Raji (cell line): ENCODE measurements around the gene DLK1.

Experiments used
- POLR2A ChIP-seq: IDR thresholded peaks from 2 replicates; pipeline ENCODE4 v1.6.1; 2011; ENCODE audit warnings: low read depth, low read length, control low read depth; ENCODE audit not compliant: insufficient read depth

Gene DLK1

DNA sequence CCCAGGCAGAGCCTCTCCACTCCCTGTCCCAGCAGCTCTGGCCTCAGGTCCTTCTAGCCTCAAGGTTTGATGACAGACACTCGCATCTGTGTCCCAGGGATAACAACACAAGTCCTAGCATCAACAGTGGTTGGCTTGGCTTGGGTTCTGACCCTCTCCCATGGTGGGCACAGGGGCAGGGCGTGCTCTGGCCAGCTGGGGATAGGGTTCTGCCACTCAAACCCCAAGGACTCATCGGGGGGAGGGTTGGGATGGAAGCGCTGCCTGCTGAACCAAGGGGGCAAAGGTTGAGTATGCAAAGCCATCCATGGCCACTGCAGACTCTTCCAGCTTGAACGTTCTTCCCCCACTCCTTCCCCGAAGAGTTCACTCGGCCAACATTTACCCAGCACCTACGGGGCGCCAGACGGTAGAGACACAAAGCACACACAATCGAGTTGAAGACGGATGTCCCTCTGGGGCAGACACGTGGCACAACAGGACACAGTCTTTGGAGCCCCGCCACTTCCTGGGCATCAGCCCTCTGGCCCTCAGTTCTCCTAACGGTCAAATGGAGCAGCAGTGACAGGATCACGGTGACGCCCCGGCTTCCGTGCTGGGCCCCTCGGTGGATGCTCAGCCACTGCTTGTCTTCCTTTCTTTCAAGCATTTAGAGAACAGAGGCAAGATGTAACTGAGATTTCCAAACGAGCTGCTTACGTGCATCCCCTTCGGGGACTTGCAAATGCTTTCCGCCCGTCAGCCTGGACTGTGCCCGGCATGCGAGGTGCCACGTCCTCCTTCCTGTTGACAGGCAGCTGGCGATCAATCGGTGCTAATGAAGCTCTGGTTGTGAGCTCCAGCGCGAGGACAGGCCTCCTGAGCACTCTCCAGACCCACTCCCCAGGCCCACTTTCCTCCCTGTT, 42.6 kb downstream of the DLK1 start:
- no peak for TF ChIP-seq POLR2A

DNA sequence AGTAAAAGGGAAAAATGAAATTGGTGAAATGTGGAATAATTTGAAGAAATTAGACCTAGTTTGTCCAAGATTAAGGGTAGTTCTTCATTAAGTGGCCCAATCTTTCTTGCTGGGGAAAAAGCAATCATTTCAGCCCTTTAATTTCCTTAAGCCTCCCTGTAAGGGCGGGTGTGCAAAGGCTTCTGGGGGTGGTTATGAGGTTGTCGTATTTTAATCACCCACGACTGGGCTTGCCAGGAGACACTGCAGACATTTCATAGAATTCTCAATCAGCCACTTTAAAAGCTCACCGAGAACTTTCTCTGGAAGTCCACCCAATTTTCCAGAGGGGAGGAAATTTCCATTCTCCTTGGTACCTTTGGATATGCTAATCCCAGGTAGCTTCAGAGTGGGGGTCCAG, 43.4 kb downstream of the DLK1 start:
- no peak for TF ChIP-seq POLR2A

DNA sequence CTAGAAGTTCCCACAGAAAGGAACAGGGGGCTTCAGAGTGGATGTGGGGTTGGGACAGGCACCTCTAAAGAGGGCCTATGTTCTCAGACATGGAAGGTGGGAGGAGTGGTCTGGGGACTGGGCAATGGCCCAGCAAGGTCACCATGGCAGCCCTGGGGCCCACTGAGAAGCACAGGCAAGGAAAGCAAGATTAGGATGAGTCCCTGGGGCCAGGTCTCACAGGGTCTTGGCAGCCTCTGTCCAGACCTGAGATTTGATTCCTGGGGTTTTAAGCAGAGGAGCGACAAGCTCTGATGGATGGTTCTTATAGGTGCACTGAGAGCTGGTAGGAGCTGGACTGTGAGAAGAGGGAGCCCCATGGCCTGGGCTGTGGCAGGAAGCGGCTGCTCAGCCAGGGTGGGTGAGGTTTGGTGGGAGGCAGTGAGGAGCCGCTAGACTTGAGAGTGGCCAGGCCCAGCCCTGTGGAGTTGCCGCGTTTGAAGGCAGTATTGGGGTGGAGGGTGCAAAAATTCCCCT, 44.0 kb downstream of the DLK1 start:
- TF ChIP-seq POLR2A: no peak

DNA sequence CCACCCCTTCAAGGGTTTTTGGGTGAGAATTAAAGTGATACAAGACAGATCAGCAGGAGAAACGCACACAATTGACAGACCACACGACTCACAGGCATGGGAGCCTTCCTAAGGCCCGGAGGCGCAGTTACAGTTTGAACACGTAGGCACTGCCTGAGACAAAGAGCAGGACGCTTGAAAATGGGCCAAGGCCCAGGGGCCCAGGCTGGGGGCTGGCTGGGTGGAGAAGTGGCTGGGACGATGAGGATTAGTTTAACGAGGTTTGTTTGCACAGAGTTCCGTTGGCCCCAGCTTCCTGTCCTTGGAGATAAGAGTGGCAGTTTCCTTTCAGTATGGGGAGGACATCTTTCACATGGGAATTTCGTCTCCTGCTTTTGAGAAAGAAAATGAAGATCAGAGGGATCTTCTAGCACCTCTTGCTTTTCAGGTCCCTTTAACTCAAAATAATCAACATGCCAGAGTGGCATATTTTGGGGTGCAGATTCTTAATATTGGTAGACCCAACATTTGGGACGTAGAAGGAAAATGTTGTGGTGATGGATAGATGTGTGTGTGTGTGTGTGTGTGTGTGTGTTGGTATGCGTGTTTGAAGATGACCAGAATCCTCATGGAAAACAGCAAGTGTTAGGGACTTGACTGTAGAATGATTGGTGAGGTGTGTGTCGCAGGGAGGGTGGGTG, 44.6 kb downstream of the DLK1 start:
- TF ChIP-seq POLR2A: no peak

DNA sequence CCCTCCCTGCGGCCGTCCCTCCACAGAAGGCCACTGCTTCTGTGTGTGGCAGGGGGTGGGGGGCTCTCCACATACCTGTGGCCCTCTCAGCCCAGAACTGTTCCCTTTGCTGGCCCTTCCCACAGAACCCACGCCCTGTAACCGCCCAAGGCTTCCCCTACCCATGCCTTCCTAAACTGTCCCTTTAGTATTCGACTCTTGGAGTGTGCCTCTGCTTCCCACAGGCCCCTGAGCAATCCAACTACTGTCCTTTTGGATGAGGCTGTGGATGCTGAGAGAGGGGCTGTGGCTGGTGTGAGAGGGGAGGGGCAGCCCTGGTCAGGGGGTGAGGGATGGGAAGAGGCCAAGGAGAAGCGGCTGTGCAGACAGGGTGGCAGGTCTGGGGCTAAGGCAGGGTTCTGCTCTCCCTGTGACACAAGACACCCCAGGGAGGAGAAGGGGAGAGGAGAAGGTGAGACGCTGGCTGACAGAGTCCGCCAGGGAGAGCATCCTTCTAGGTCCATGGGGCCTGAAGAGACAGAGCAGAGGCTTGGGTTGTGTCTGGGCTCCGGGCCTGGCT, 46.0 kb downstream of the DLK1 start:
- no peak for TF ChIP-seq POLR2A

DNA sequence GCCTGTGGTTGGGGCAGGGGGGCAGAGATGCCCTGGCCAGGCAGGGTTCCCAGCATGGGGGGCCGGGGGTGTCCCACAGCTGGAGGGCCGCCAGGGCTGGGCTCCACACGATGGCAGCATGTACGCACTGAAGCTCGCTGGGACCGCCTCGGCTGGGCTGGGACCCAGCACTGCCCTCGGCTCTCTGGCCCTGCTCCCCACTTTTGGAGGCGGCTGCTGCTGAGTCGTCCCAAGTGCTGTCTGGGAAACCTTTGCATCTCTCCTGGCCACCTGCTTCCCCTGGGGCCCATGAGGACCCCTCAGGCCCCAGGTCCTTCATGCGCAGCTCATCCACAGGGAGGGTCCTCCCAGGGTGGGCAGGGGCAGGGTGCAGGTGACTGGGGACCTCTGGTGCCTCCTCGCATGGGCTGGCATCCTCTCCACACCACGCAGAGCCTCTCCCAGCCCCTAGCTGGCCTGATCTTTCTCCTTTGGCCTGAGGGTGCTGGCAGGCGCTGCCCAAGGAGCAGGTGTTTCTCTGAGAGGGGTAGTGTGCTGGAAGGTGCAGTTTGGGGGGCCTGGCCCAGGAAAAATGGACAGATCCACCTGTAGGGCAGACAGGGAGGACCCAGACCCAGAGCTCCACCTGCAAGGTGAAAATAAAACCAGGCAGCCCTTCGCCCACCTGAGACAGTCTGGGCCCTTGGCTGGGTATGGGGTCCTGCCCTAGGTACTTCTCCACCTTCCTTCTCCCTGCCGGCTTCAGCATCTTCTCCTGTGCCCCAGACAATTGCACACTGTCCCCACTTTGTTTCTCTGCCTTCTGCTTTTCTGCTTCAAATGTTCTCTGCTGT, 46.9 kb downstream of the DLK1 start:
- TF ChIP-seq POLR2A: no peak

DNA sequence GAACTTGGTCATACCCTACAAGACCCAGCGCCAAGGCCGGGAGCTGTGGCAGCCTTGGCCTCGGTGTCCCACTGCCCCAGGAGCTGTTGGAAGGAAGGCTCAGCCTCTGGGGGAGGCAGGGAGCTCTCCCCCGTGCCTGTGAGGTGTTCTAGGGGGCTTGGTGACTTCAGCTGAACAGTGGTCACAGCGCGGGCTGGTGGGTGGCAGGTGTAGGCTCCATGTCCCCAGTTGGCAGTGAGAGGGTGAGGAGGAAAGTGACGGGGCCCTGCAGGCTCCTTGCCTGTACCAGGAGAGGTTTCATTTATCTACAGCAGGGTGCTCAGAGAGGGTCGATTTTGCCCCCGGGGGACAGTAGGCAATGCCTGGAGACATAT, 47.5 kb downstream of the DLK1 start:
- TF ChIP-seq POLR2A: no peak

DNA sequence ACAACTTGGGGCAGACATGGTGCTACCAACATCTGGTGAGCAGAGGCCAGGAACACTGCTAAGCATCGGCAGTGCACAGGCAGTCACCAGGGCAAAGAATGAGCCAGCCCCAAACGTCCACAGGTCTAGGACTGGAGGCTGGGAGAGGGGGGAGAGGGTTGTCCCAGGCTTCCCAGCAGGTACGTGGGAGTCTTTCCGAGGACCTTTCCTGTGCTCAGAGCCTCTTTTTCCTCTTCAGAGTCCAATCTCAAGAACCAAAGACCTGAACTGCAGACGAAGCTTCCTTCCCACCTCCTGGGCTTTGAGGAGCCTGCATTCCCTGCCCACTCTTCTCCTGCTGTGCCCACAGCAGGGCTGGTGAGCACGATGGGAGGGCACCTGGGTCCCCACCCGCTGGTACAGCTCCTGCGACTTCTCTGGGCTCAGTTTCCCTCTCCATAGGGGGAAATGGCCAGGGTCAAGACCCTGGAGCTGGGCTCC, 48.7 kb downstream of the DLK1 start:
- no peak for TF ChIP-seq POLR2A

DNA sequence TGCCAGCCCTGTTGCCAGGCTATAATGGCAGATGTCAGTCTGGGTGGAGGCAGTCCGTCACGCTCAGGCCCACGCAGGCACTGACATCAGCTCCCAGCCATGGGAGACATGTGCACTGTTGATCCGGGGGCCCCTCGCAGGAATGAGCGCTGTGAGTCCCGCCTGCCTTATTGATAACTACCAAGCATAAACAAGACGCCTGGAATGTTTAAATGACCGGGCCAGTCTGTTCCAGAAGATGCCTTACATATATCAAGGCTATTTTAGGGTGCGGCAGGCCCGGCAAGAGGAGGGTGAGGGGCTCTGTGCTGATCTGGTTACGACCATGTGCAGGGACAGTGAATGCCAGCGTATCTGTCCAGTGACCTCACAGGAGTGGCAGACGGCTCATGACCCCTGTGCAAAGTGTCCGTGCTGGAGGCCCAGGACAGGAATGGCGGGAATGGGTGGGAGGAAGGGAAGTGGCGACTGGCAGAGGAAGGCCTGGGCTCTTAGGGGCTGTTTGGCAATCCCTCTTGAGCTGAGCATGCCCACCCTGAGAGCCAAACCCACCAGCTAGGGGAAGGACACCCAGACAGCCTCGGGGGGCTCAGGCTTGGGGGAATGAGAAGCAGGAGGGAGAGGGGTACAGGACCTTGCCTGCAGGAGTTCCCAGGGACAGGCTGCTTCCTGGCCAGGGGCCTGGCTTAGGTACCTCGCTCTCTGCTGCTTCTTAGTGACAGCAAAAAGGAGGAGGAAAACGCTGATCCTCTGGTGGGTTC, 49.3 kb downstream of the DLK1 start:
- no peak for TF ChIP-seq POLR2A

DNA sequence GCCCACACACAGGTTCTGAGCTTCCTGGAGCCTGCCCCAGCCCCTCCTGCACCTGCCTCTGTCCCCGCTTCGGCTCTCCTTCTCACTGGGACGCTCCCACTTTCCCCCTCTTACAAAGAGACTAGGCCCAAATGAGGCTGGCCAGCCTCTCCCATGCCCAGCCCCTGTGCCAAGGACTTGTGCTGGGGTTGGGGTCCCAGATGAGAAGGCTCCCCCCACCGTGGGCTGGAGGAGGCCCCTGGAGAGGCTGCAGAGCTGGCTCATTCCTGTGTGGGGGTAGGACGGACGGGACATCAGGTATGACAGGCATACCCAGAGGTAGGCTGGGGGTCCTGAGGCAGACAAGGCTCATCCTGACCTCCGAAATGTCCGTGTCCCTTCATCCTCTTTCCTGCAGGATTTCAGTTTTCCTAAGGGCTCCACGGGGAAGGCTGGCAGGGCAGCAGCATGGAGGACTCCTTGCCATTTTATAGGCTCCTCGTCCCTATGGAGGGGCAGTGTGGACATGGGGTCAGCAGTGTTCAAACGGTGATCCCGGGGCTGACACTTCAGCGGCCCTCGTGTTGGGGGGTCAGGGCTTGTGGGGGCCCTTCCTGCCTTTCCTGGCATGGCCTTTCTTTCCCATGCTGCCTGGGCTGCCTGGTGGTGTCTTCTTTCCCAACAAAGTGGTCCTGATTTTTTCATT, 50.1 kb downstream of the DLK1 start:
- no peak for TF ChIP-seq POLR2A

DNA sequence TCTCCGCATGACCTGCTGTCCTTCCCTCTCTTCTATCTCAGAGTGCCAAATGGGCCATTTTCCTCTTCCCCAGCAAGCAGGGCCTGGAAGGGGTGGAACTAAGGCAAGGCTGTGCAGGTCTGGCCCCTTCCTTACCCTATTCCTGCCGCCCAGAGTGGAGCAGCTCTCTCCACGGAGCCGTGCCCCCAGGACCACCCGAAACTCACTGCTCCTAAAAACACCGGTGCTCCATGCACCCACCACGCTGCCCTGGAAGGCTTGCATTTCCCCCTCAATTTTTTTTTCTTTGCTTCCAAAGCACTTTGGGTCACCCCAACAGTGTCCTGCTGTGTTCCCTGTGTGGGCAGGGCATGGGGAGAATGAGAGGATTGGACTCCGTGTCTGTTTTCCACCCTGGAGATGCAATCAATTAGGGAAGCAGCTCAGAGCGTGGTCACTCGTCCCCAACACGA, 50.7 kb downstream of the DLK1 start:
- no peak for TF ChIP-seq POLR2A

DNA sequence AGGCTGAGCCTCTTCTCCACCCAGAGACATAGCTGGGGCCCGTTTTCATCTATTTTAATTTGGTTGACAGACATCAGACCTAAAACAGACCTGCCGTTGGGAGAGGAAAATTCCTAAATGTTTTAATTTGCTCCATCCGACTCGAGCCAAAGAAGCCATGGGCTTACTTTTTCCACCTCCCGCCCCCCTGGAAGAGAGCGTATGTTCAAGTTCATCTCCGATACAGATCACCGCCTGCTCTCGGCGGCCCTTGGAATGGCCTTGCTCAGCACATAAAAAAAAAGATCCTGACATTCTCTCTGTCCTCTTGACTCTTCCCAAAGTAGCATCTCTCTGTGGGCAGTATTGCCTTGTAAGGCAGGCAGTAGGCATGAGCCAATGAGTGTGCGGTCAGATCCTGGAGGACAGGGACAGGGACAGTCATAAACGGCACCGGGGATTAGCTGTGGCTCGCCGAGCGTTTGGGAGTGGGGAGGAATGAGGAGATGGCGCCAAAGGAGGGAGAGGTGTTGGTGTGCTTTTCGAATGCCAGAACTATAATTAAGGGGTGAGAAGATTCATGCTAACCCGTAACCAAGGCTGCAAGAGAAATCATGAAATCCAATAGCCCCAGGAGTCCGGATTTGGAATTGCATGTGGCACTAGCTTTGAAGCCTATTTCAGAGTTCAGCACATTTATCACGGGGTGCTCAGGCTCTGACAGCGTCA, 51.3 kb downstream of the DLK1 start:
- no peak for TF ChIP-seq POLR2A

DNA sequence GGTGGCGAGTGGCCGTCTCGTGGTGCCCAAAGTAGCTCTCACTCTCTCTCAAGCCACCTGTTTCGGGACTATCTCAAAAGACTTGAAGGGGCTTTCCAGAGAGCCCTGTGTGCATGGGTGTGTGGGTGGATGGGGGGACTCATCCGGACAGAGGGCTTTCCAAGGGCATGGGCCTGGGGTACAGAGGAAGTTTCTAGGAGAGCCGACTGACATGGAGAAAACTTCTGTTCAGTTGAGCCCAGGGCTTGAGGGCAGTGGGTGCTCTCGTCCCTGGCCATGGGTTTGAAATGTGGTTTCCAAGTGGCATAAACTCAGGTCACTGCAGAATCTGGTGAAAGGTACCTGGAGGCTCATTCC, 51.8 kb downstream of the DLK1 start:
- TF ChIP-seq POLR2A: no peak

DNA sequence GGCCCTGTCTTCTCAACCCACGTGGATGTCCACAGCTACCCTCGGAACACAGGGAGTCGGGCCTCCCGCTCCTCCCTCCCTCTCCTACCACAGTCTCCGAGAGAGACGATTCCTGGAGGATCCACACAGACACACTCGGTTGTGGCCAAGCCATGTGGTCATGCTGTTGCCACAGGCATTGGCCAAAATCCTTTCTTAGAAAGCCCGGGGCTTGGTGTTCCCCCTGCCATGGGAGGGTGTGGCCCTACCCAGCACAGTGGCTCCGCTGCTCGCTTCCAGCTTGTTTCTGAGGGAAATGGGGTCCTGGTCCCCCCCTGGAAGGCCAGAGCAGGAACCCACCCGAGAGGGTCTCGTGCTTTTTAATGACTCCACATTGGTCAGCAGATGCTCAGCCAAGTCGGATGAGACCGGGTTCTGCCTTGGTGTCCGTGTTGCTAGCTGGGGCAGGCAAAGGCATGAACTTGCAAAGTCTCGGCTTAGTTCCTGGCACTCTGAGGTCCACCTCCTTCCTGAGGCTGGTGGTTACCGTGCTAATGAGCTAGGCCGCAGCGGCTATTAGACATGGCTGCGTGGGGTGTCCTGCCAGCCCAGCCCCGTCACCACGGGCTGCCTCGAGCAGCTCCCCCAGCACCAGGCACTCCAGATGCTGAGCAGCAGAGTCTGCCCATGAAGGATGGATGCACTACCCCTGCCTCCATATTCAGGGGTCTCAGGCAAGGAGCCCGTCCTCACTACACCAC, 52.4 kb downstream of the DLK1 start:
- TF ChIP-seq POLR2A: no peak
